Endothelial cell of umbilical vein (primary cell): Measurements from ENCODE around the gene SH3PXD2A. TPM values are rescaled to one million over a fixed set of nuclear protein-coding genes. Genes with fewer than 3 reads are reported as not detected.

Experiments
- BruUV-seq: library from RNA; stranded (reverse); fragments of 400-500 nt; replicated peaks from 2 replicates; lab custom pipeline; 2021; lab: Mats Ljungman, UMichigan
- CTCF ChIA-PET: fragments of 300-600, 350-600 bp; sonication (Branson Sonifier 250); formaldehyde crosslinking; loops from one replicate; lab custom pipeline; 2021; ENCODE audit warnings: antibody characterized with exemption, inconsistent platforms; lab: Charles Lee
- POLR2A ChIA-PET: fragments of 300-600, 350-600 bp; sonication (Branson Sonifier 250); formaldehyde crosslinking; loops from one replicate; lab custom pipeline; 2021; ENCODE audit warnings: antibody characterized with exemption, inconsistent platforms; lab: Charles Lee
- DNase-seq: peaks from one replicate; pipeline ENCODE4 v3.0.0-alpha.2; 2011; ENCODE audit warnings: low read depth, low spot score
- FAIRE-seq: peaks from 2 replicates; lab custom pipeline; 2011; peaks lifted over from hg19 to GRCh38; lab: Jason Lieb, UNC
- H2AFZ ChIP-seq: 2 replicates; pipeline ENCODE4 v1.6.0; 2012; ENCODE audit warnings: low read depth, low read length, control low read depth, inconsistent platforms
- H3K27ac ChIP-seq: 2 replicates; pipeline ENCODE4 v1.5.1; 2011; ENCODE audit warnings: low read depth, mild to moderate bottlenecking, control low read depth, low read length, moderate library complexity; ENCODE audit not compliant: insufficient read depth
- H3K27me3 ChIP-seq, 2 experiments: 2 replicates each; pipeline versions ENCODE4 v1.6.0 to v1.6.1; 2011; ENCODE audit warnings: low read length in 2 of 2, mixed read lengths in 1 of 2; ENCODE audit not compliant: control insufficient read depth in 2 of 2, insufficient read depth in 2 of 2
- H3K36me3 ChIP-seq, 2 experiments: 2 replicates in 1 of 2; 3 replicates in 1 of 2; pipeline ENCODE4 v1.5.1; 2011; ENCODE audit warnings: low read length in 2 of 2, mild to moderate bottlenecking in 1 of 2, moderate library complexity in 1 of 2; ENCODE audit not compliant: control insufficient read depth in 2 of 2, insufficient read depth in 2 of 2; ENCODE audit errors: extremely low read depth in 1 of 2
- H3K4me1 ChIP-seq: 3 replicates; pipeline ENCODE4 v1.5.1; 2011; ENCODE audit warnings: mild to moderate bottlenecking, low read length; ENCODE audit not compliant: control insufficient read depth, insufficient read depth; ENCODE audit errors: extremely low read depth
- H3K4me2 ChIP-seq: 2 replicates; pipeline ENCODE4 v1.6.1; 2011; ENCODE audit warnings: low read length, control low read depth, mixed read lengths; ENCODE audit not compliant: insufficient read depth
- H3K4me3 ChIP-seq, 3 experiments: fragments of 200-600 bp in 1 of 3; sonication (generic), shearing (Covaris generic) in 1 of 3; replicated peaks in 1 of 3; 2 replicates each; pipeline ENCODE4 v1.5.1; 2011 to 2016; ENCODE audit warnings: control low read depth in 3 of 3, low read length in 3 of 3, mild to moderate bottlenecking in 2 of 3, inconsistent platforms in 1 of 3, low read depth in 1 of 3, moderate library complexity in 1 of 3; ENCODE audit not compliant: insufficient read depth in 1 of 3
- H3K79me2 ChIP-seq: 2 replicates; pipeline ENCODE4 v1.6.0; 2012; ENCODE audit warnings: low read length, inconsistent platforms; ENCODE audit not compliant: control insufficient read depth, insufficient read depth
- H3K9ac ChIP-seq: replicated peaks from 2 replicates; pipeline ENCODE3; 2011; ENCODE audit warnings: low read length, control low read depth; ENCODE audit not compliant: insufficient read depth; ENCODE audit errors: extremely low read depth
- H3K9me1 ChIP-seq: replicated peaks from 3 replicates; pipeline ENCODE4 v1.6.0; 2011; ENCODE audit warnings: mild to moderate bottlenecking, low read length; ENCODE audit not compliant: control insufficient read depth, insufficient read depth; ENCODE audit errors: extremely low read depth
- H3K9me3 ChIP-seq: replicated peaks from 2 replicates; pipeline ENCODE4 v1.5.1; 2012; ENCODE audit warnings: low read length, inconsistent platforms; ENCODE audit not compliant: control insufficient read depth, insufficient read depth
- H4K20me1 ChIP-seq: replicated peaks from 2 replicates; pipeline ENCODE3; 2011; ENCODE audit warnings: mild to moderate bottlenecking, low read length; ENCODE audit not compliant: control insufficient read depth, insufficient read depth; ENCODE audit errors: extremely low read depth
- CTCF ChIP-seq, 2 donors: IDR thresholded peaks; 1 replicate in 1 of 2; 2 replicates in 1 of 2; pipeline ENCODE4 v1.5.1; 2011; ENCODE audit warnings: low read length in 2 of 2, mild to moderate bottlenecking in 2 of 2, moderate library complexity in 2 of 2, control low read depth in 1 of 2, inconsistent platforms in 1 of 2, low read depth in 1 of 2; ENCODE audit not compliant: insufficient read depth in 1 of 2; ENCODE audit errors: extremely low read depth in 1 of 2
- EZH2 ChIP-seq: IDR thresholded peaks from 2 replicates; pipeline ENCODE4 v1.6.1; 2012; ENCODE audit warnings: borderline replicate concordance, low read depth, mild to moderate bottlenecking, moderate library complexity, low read length, inconsistent platforms; ENCODE audit not compliant: severe bottlenecking
- FOS ChIP-seq: IDR thresholded peaks from 2 replicates; pipeline ENCODE4 v1.6.1; 2011; ENCODE audit warnings: mild to moderate bottlenecking, low read length, moderate library complexity, borderline replicate concordance; ENCODE audit not compliant: insufficient read depth
- GATA2 ChIP-seq: IDR thresholded peaks from 2 replicates; pipeline ENCODE4 v1.7.0; 2011; ENCODE audit warnings: low read depth, mild to moderate bottlenecking, moderate library complexity, mixed read lengths, low read length; ENCODE audit not compliant: insufficient read length, insufficient read depth
- JUN ChIP-seq: IDR thresholded peaks from 2 replicates; pipeline ENCODE4 v1.6.1; 2011; ENCODE audit warnings: borderline replicate concordance, low read depth; ENCODE audit not compliant: insufficient read length, insufficient read depth
- MAX ChIP-seq: IDR thresholded peaks from 2 replicates; pipeline ENCODE4 v1.6.1; 2011; ENCODE audit not compliant: insufficient read depth, insufficient read length
- MYC ChIP-seq: IDR thresholded peaks from one replicate; pipeline ENCODE4 v1.6.1; 2011; ENCODE audit warnings: mild to moderate bottlenecking, low read depth, low read length
- POLR2A ChIP-seq: IDR thresholded peaks from 2 replicates; pipeline ENCODE4 v1.6.1; 2012; ENCODE audit warnings: low read depth, mild to moderate bottlenecking, control low read depth, low read length
- POLR2AphosphoS5 ChIP-seq: IDR thresholded peaks from 2 replicates; pipeline ENCODE4 v1.6.1; 2012; ENCODE audit warnings: low read depth, mild to moderate bottlenecking, control low read depth, low read length, moderate library complexity; ENCODE audit not compliant: insufficient read depth
- dilution Hi-C: fragments of 300-500 bp; cut with MboI; formaldehyde crosslinking; loops from one replicate; pipeline ENCODE4 v1.15.0; 2019; ENCODE audit warnings: low sequenced_read_pairs; ENCODE audit not compliant: extremely low pct_ligation_motif_present
- intact Hi-C: fragments of 100-400 bp; cut with micrococcal nuclease; formaldehyde crosslinking; loops from one replicate; pipeline ENCODE4 v1.10.0; 2022
- polyA plus RNA-seq, 4 experiments: library from polyadenylated mRNA; depleted of rRNA in 3 of 4; stranded (reverse) in 3 of 4; unstranded in 1 of 4; fragments of >200 nt; gene quantifications; 2 replicates each; pipeline versions ENCODE4 v1.2.1 to v1.2.3, GENCODE V29; 2011 to 2012; ENCODE audit warnings: missing spikeins in 1 of 4
- total RNA-seq: library from RNA; stranded (reverse); gene quantifications from 2 replicates; pipeline ENCODE4 v1.2.3, GENCODE V29; 2021

Gene SH3PXD2A
- total and polyA plus RNA-seq, 2 donors (not counting 3 experiments of a cell fraction or from before 2014, with no cell fraction given) = 1.4 to 5.1 TPM

GRCh38 chr10:103638948-103639347, 216.4 kb downstream of the SH3PXD2A start:
- H3K4me1 ChIP-seq = no peaks in the 10 kb centered on the region
- dilution Hi-C loops = no loop called here

More at GRCh38 chr10:103638948-103639347, 216.4 kb downstream of the SH3PXD2A start:
- FAIRE-seq (no peak), DNase-seq (no peak)
- Histone ChIP-seq H3K9me3 (no peaks in the 10 kb centered on the region), H3K27ac (no peak overlapping the region), H3K9ac (no peak overlapping the region), H3K79me2 (no peaks in the 10 kb centered on the region), H3K4me2 (no peak overlapping the region), H3K4me3 (no peak overlapping the region), H3K36me3 (no peaks in the 10 kb centered on the region), H4K20me1 (no peaks in the 10 kb centered on the region), H2AFZ (no peak overlapping the region), H3K9me1 (no peaks in the 10 kb centered on the region), H3K27me3 (peaks cover 0 to 2% of the 10 kb centered on the region in 2 experiments)
- BruUV-seq = no TSS peak
- ChIA-PET CTCF (no interaction called here), POLR2A (no interaction called here)
- TF ChIP-seq FOS (no peak), POLR2A (no peak), CTCF (IDR thresholded peaks at IDR 0.05; ENCODE audit: extremely low read depth in 1 of 2, insufficient read depth in 1 of 2, low read depth in 1 of 2, low read length in 2 of 2) (no peak), POLR2AphosphoS5 (no peak), MYC (no peak), JUN (no peak), EZH2 (no peak), MAX (no peak), GATA2 (no peak)
- intact Hi-C loops = no loop called here
